ENCODE measurements around the gene OXTR. TPM values are rescaled to one million over a fixed set of nuclear protein-coding genes. Genes with fewer than 3 reads are reported as not detected.

Gene OXTR
- total and polyA plus RNA-seq, 2 experiments from 2014 or later: 128 to 340 TPM

GRCh38 chr3:8713901-8714759 lies 55.3 kb downstream of the OXTR start:
- H4K20me1 ChIP-seq (ENCODE audit: insufficient read depth): no peaks in the 10 kb centered on the region
- no peak overlapping the region for H3K27ac ChIP-seq
- H3K79me2 ChIP-seq (ENCODE audit: insufficient read depth): no peaks in the 10 kb centered on the region
- H2AFZ ChIP-seq: no peak overlapping the region
- peak; percentile 50 for DNase-seq
- no peak overlapping the region for H3K9ac ChIP-seq
- no peaks in the 10 kb centered on the region for H3K27me3 ChIP-seq (replicated peaks; ENCODE audit: insufficient read depth)
- no peak overlapping the region for H3K4me2 ChIP-seq (ENCODE audit: unreplicated experiment)
- TF ChIP-seq EZH2 (IDR thresholded peaks at IDR 0.05; ENCODE audit: insufficient read depth, poor library complexity, severe bottlenecking) (no peak), EZH2phosphoT487 (IDR thresholded peaks at IDR 0.05; ENCODE audit: insufficient read depth, low read depth) (no peak)
- H3K9me2 ChIP-seq (ENCODE audit: insufficient read depth): no peaks in the 10 kb centered on the region
- H3K36me3 ChIP-seq (ENCODE audit: low read depth): no peaks in the 10 kb centered on the region
- no peak overlapping the region for H3K4me3 ChIP-seq
- H3F3A ChIP-seq (ENCODE audit: insufficient read depth): 0 out of 2 replicates have a peak, but pooled peaks cover 7% of the 10 kb centered on the region
- in situ Hi-C loops (cut with MboI): no loop called here
- peaks cover 15% of the 10 kb centered on the region for H3K4me1 ChIP-seq (ENCODE audit: insufficient read depth)
- H3K9me3 ChIP-seq (ENCODE audit: low read depth): no peaks in the 10 kb centered on the region
- WGBS, 2 experiments (ENCODE audit: low coverage in 1 of 2, low lambda C conversion rate in 2 of 2, missing lambda C conversion rate in 2 of 2): 74 to 76% methylated on average over 13 to 14 of the region's 14 CpGs

- WGBS, 2 experiments (ENCODE audit: low coverage in 1 of 2, low lambda C conversion rate in 2 of 2, missing lambda C conversion rate in 2 of 2): 81 to 85% methylated on average over 2 of the region's 2 CpGs
- in situ Hi-C loops (cut with MboI): no loop called here
- H3K36me3 ChIP-seq (ENCODE audit: low read depth): no peaks in the 10 kb centered on the region
- H3K4me3 ChIP-seq: no peak overlapping the region
- H3K79me2 ChIP-seq (ENCODE audit: insufficient read depth): no peaks in the 10 kb centered on the region
- no peak overlapping the region for H3K9ac ChIP-seq
- H3K27ac ChIP-seq: no peak overlapping the region; the same call in 1 of the 2 replicates
- H3F3A ChIP-seq (ENCODE audit: insufficient read depth): 0 out of 2 replicates have a peak, but pooled peaks cover 7% of the 10 kb centered on the region
- no peak for TF ChIP-seq EZH2 (IDR thresholded peaks at IDR 0.05; ENCODE audit: insufficient read depth, poor library complexity, severe bottlenecking)
- TF ChIP-seq EZH2phosphoT487 (IDR thresholded peaks at IDR 0.05; ENCODE audit: insufficient read depth, low read depth): no peak
- H3K4me2 ChIP-seq (ENCODE audit: unreplicated experiment): peak overlapping the region; percentile 58
- peaks cover 15% of the 10 kb centered on the region for H3K4me1 ChIP-seq (ENCODE audit: insufficient read depth)
- H3K9me2 ChIP-seq (ENCODE audit: insufficient read depth): no peaks in the 10 kb centered on the region
- H3K27me3 ChIP-seq (replicated peaks; ENCODE audit: insufficient read depth): no peaks in the 10 kb centered on the region
- H3K9me3 ChIP-seq (ENCODE audit: low read depth): no peaks in the 10 kb centered on the region
- 0 out of 2 replicates have a peak overlapping the region, but pooled peaks have one; percentile 15 for H2AFZ ChIP-seq
- no peak for DNase-seq
- H4K20me1 ChIP-seq (ENCODE audit: insufficient read depth): no peaks in the 10 kb centered on the region
Observed at GRCh38 chr3:8712908-8713255, 56.5 kb downstream of the OXTR start.

GRCh38 chr3:8712045-8712907 lies 57.1 kb downstream of the OXTR start:
- Histone ChIP-seq H4K20me1 (ENCODE audit: insufficient read depth) (no peaks in the 10 kb centered on the region), H3K9ac (no peak overlapping the region), H3K9me2 (ENCODE audit: insufficient read depth) (no peaks in the 10 kb centered on the region), H3K4me2 (ENCODE audit: unreplicated experiment) (peak overlapping the region; percentile 58), H3K27ac (no peak overlapping the region; the same call in 1 of the 2 replicates), H3K9me3 (ENCODE audit: low read depth) (no peaks in the 10 kb centered on the region), H2AFZ (0 out of 2 replicates have a peak overlapping the region, but pooled peaks have one; percentile 15), H3K4me1 (ENCODE audit: insufficient read depth) (peaks cover 15% of the 10 kb centered on the region), H3K27me3 (replicated peaks; ENCODE audit: insufficient read depth) (no peaks in the 10 kb centered on the region), H3F3A (ENCODE audit: insufficient read depth) (0 out of 2 replicates have a peak, but pooled peaks cover 7% of the 10 kb centered on the region), H3K4me3 (no peak overlapping the region), H3K79me2 (ENCODE audit: insufficient read depth) (no peaks in the 10 kb centered on the region), H3K36me3 (ENCODE audit: low read depth) (no peaks in the 10 kb centered on the region)
- DNase-seq: peak; percentile 83
- in situ Hi-C loops (cut with MboI): no loop called here
- 4 to 7% methylated on average over 9 of the region's 9 CpGs for WGBS, 2 experiments (ENCODE audit: low coverage in 1 of 2, low lambda C conversion rate in 2 of 2, missing lambda C conversion rate in 2 of 2)
- no peak for TF ChIP-seq EZH2 (IDR thresholded peaks at IDR 0.05; ENCODE audit: insufficient read depth, poor library complexity, severe bottlenecking)
- no peak for TF ChIP-seq EZH2phosphoT487 (IDR thresholded peaks at IDR 0.05; ENCODE audit: insufficient read depth, low read depth)

- WGBS, 2 experiments (ENCODE audit: low coverage in 1 of 2, low lambda C conversion rate in 2 of 2, missing lambda C conversion rate in 2 of 2): 83 to 84% methylated on average over 8 of the region's 8 CpGs
- DNase-seq: no peak
Observed at GRCh38 chr3:8709801-8710507, 59.5 kb downstream of the OXTR start.

More at GRCh38 chr3:8709801-8710507, 59.5 kb downstream of the OXTR start:
- no peaks in the 10 kb centered on the region for H3K79me2 ChIP-seq (ENCODE audit: insufficient read depth)
- no peaks in the 10 kb centered on the region for H3K36me3 ChIP-seq (ENCODE audit: low read depth)
- H3K9ac ChIP-seq: no peak overlapping the region
- H3K4me1 ChIP-seq (ENCODE audit: insufficient read depth): peaks cover 15% of the 10 kb centered on the region
- no peaks in the 10 kb centered on the region for H4K20me1 ChIP-seq (ENCODE audit: insufficient read depth)
- H3K27ac ChIP-seq: no peak overlapping the region
- no peak overlapping the region for H2AFZ ChIP-seq
- no peaks in the 10 kb centered on the region for H3K27me3 ChIP-seq (replicated peaks; ENCODE audit: insufficient read depth)
- peaks cover 4% of the 10 kb centered on the region for H3K9me3 ChIP-seq (ENCODE audit: low read depth)
- no peak overlapping the region for H3K4me2 ChIP-seq (ENCODE audit: unreplicated experiment)
- no peaks in the 10 kb centered on the region for H3K9me2 ChIP-seq (ENCODE audit: insufficient read depth)
- TF ChIP-seq EZH2 (IDR thresholded peaks at IDR 0.05; ENCODE audit: insufficient read depth, poor library complexity, severe bottlenecking): no peak
- TF ChIP-seq EZH2phosphoT487 (IDR thresholded peaks at IDR 0.05; ENCODE audit: insufficient read depth, low read depth): no peak
- in situ Hi-C loops (cut with MboI): no loop called here
- H3K4me3 ChIP-seq: no peak overlapping the region
- 0 out of 2 replicates have a peak, but pooled peaks cover 7% of the 10 kb centered on the region for H3F3A ChIP-seq (ENCODE audit: insufficient read depth)
